Activated CD8-positive, alpha-beta memory T cell treated with anti-CD3 and anti-CD28 coated beads, Interleukin-2, amount 50 U/mL, for 4 hours (primary cell): ENCODE measurements around the gene MOV10L1.
"Not testable (repeated sequence)": the region's sequence is repeated elsewhere in the genome, so short reads cannot be mapped to it uniquely, and the experiment has no call there.

Experiments used
- DNase-seq: peaks from one replicate; pipeline ENCODE4 v3.0.0-alpha.2; 2020

The MOV10L1 gene

DNA sequence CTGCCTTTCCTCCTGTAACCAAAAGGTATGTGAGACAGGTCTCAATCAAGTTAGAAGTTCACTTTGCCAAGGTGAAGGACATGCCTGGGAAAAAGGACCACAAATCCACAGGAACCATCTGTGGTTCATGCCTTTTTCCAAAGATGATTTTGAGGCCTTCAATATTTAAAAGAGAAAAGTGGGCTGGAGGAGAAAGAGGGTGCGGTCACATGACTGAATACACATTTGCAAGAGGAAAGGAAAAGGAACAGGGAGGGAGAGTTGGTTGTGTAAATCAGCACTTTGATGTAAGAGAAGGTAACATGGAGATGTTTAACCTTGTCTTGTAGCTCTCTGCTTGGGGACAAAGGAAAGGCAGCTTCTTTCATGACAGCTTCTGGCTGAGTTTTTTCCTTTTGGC lies 21.2 kb downstream of the MOV10L1 start:
- no peak for DNase-seq

GRCh38 chr22:50112151-50113118 lies 22.6 kb downstream of the MOV10L1 start:
- DNase-seq: no peak

GRCh38 chr22:50114221-50115021 lies 24.6 kb downstream of the MOV10L1 start:
- DNase-seq: no peak

DNA sequence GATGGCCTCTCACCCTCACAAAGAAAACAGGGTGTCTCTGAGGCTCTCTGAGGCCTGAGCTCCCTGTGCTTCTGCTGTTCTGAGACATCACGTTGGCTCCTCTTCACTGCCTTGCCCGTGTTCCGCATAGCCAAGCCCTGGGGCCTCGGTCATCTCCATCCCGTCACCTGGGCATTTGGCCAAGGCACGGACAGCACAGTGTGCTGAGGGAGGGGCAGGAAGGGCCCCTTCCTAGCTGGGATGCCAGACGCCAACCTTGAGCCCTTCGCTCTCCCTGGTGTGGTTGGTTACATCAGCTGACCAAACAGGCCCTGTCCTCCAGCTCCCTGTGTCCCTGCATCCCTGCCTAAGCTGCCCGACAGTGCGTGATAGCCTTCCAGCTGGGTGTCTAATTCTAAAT lies 25.9 kb downstream of the MOV10L1 start:
- DNase-seq: no peak

GRCh38 chr22:50117168-50117762 lies 27.5 kb downstream of the MOV10L1 start:
- DNase-seq: no peak

DNA sequence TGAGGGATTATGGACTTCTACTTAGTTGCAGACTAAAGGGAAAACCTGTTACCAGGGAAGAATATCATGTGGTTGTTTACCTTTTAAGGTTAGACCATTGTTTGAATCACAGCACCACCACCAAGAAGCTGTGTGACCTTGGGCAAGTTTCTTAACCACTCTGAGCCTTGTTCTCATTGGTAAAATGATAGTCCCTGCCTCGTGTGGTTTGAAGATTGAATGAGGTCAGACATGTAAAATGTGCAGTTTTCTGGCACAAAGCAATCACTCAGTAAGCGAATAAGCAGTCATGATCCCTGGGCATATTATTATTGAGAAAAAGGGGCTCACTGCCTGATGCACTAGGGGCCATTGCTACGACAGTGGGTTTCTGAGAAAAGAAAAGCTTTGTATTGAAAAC lies 28.3 kb downstream of the MOV10L1 start:
- no peak for DNase-seq

DNA sequence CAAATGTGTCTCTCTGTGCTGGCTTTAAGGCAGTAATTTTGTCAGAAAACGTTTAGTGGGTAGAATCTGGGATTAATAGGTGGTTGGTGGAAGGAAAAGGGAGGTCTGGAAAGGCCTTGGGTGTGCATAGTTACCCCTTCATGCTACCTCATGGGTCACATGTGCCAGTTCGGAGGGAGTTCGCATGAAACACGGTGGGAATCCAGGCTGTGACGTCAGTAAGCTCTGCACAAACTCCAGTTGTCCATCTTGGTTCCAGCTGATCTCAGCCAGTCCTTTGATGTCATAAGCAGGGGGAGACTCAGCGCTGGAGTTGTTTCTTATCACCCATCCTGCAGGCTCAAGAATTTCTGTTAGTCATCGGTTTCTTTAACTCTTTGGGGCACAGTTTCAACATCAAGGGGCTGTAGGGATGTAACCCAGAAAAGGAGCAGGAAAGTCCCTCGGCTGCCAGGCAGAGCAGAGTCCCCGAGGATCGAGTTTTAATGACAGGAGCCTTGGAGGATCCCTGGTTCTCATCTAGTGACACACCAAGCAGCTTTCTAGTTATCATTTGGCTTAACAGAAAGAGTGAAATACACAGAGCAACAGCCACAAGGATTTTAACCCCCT lies 28.9 kb downstream of the MOV10L1 start:
- no peak for DNase-seq

DNA sequence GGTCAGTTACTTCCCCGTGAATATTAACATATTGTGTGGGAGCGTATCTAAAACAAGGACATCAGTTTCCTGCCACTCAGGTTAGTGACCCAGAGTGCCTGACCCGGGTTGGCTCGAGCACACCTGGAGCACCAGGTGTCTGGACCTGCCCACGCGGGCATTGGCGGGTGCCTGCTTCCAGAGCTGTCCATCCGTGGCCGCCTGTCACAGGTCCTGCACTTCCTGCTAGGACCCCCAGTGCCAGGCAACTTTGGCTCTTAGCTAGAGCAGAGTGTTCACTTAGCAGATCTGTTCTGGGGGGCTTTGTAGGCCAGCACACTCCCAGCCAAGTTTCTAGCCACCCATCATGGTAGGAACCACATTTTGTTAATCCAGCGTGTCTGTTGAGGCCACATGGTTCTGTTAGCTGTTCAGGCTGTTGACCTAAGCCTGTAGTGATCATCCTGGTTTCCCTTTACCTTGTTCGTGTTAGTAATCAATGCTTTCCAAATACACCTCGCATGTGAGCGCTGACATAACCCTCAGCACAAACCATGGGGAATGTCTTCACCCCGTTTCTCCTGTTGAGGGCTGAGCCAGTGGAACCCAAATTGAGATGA lies 29.5 kb downstream of the MOV10L1 start:
- DNase-seq: no peak

DNA sequence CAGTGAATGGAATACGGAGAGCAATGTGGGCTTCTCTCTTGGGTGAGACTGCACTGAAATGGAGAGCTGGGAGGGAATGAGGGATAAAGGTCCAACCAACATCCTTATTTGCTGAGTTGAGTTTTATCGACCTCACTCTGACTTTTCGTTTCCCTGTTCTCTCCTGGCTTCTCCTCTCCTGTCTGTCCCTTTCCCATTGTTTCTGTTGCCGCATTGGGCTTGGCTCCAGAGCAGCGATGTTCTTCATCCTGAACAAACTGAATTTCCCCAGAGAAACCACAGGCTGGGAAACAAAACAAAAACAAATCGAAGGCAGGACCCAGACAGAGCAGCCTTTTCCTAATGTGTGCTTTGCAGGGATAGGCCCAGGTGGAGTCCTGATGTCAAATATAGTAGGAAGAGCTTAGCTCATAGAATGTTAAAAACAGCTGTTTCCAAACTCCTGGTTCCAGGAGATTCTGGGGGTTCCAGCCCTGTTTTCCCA lies 30.0 kb downstream of the MOV10L1 start:
- DNase-seq: no peak

DNA sequence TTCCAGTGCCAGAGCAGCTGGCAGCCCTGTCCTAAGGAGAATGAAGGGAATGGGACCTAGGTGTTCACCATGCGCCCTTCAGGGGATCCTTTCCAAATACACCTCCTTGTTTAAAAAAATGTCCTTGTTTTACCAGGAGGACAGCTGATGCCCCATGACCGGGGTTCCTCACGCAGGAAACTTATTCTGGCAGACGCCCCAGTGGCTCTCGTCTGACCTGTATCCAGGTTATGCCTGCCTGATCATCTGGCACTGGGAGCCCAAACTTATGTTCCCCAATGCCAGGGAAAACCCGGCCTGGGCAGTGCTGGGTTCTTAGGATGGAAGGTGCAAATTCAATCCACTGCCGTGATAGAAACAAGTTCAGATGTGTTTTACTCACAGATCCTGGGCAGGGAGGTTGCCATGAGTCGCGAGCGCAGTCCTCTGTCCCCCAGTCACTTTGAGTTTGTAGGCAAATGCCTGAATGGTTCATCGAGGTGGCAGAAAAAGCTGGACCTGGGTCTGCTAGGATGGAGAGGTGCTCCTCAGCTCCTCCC lies 31.5 kb downstream of the MOV10L1 start:
- no peak for DNase-seq

DNA sequence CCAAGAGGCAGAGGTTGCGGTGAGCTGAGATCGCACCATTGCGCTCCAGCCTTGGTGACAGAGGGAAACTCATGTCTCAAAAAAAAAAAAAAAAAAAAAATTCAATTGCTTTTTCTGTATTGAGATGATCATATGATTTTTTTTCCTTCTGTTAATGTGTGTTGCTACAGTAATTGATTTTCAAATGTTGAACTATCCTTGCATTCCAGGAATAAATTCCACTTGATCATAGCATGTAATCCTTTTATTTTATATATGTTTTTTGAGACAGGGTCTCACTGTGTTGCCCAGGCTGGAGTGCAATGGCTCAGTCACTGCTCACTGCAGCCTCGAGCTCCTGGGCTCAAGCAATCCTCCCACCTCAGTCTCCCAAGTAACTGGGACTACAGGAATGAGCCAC lies 33.3 kb downstream of the MOV10L1 start:
- DNase-seq: no peak

DNA sequence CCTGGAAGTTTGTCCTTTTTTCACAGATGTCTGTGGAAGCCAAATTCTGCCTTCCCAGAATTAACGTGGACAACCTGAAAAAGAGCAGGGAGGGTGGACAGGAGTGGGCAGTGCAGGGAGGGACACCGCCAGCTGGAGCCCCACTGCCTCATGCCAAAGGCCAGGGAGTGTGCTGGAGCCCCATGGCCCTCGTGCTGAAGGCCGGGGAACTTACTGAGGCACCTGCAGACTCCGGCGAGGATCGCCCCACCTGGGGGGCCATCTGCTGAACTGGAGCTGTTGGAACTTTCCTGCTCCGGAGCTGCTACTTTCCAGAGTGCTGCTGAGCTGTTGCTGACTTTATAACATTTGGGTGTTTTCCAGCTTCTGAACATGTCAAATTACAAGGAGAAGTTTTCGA lies 35.2 kb downstream of the MOV10L1 start:
- DNase-seq: no peak

GRCh38 chr22:50129121-50129736 lies 39.4 kb downstream of the MOV10L1 start:
- no peak for DNase-seq

- DNase-seq: no peak
Observed at GRCh38 chr22:50131894-50132293, 42.1 kb downstream of the MOV10L1 start.

DNA sequence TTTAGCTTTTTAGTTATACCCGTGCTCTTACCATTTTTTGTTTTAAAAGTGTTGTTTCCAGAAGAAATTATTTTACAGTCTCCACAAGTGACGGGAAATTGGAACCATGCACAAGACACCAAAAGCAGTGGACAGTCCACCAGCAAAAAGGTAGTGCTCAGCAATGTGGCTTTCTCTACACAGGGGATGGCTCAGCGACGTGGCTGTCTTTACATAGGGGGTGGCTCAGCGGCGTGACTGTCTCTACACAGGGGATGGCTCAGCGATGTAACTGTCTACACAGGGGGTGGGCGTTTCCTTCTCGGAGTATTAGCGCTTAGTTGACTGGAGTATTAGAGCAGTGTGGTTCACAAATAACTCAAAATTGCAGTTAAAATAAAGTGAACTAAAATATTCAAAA lies 44.7 kb downstream of the MOV10L1 start:
- no peak for DNase-seq

GRCh38 chr22:50136581-50137015 lies 46.8 kb downstream of the MOV10L1 start:
- DNase-seq: no peak

- not testable (repeated sequence) for DNase-seq
Observed at GRCh38 chr22:50137277-50137676, 47.5 kb downstream of the MOV10L1 start.

- no peak for DNase-seq
Observed at GRCh38 chr22:50138041-50138440, 48.2 kb downstream of the MOV10L1 start.

GRCh38 chr22:50138988-50139387 lies 49.2 kb downstream of the MOV10L1 start:
- DNase-seq: no peak

DNA sequence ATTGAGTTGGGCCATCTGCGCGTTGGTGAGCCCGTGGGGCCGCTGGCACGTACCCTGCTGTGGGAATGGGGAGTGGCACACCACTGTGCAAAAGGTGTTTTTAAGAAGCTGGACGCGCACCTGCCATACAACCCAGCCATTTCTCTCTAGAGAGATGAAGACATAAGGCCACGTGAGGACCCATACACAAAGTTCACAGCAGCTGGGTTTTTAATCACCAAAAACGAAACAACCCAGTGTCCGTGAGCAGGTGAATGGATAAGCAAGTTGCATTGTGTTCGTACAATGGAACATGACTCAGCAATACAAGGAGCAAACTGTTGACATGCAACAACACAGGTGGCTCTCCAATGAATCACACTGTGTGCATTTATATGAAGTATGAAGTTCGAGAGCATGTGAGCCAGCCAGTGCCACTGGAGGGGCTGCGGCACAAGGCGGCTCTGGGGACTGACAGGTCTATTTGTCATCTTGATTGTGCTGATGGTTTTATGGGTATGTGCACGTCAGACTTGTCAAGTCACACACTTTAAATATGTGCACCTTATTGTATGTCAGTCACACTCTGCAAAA lies 50.1 kb downstream of the MOV10L1 start:
- DNase-seq: no peak

GRCh38 chr22:50140615-50141014 lies 50.8 kb downstream of the MOV10L1 start:
- DNase-seq: no peak
